Measurements from ENCODE around the gene MEIS1.

The MEIS1 gene

GRCh38 chr2:66508484-66509071, 73.7 kb downstream of the MEIS1 start:
- H3K9ac ChIP-seq (ENCODE audit: low read length): no peak overlapping the region
- no peak overlapping the region for H3K4ac ChIP-seq (ENCODE audit: low read depth, low read length)
- DNase-seq: peak; percentile 4 to 10
- H3K4me2 ChIP-seq (ENCODE audit: low read length): peak overlapping the region; percentile 34
- peak overlapping the region; percentile 56 for H2BK5ac ChIP-seq (ENCODE audit: low read depth, low read length, poor library complexity)
- peak overlapping the region; percentile 41 for H3K14ac ChIP-seq (ENCODE audit: low read length)
- H3K79me2 ChIP-seq (ENCODE audit: control insufficient read depth, insufficient read depth, low read length, poor library complexity): peaks cover 2% of the 10 kb centered on the region
- H2BK12ac ChIP-seq (ENCODE audit: low read length): peak overlapping the region; percentile 3
- no peaks in the 10 kb centered on the region for H3K9me3 ChIP-seq (ENCODE audit: insufficient read depth, low read depth, low read length)
- peaks cover 21% of the 10 kb centered on the region for H3K79me1 ChIP-seq (ENCODE audit: low read length)
- peak overlapping the region; percentile 53 for H4K8ac ChIP-seq (ENCODE audit: low read depth, low read length)
- peak overlapping the region; percentile 91 for H4K91ac ChIP-seq (ENCODE audit: low read depth, low read length)
- H3K36me3 ChIP-seq (ENCODE audit: control insufficient read depth in 1 of 2, insufficient read depth in 2 of 2, low read length in 2 of 2): no peaks in the 10 kb centered on the region
- no CpG with 5 or more reads among the region's 17 CpGs for WGBS (ENCODE audit: extremely low coverage, insufficient coverage, insufficient read length)
- no peak overlapping the region for H2AFZ ChIP-seq (ENCODE audit: insufficient read depth, low read length, poor library complexity)
- no peaks in the 10 kb centered on the region for H3K27me3 ChIP-seq (ENCODE audit: insufficient read depth, low read length)
- no peak overlapping the region for H3K4me3 ChIP-seq (ENCODE audit: low read depth, low read length)
- H2AK5ac ChIP-seq (ENCODE audit: low read length): no peak overlapping the region
- H3K18ac ChIP-seq (ENCODE audit: low read length): peak overlapping the region; percentile 9
- no peak overlapping the region for H4K12ac ChIP-seq (ENCODE audit: low read depth, low read length)
- H3K4me1 ChIP-seq (ENCODE audit: control insufficient read depth in 1 of 2, insufficient read depth in 2 of 2, low read length in 2 of 2): peaks cover 8 to 22% of the 10 kb centered on the region in 2 experiments
- peak overlapping the region; percentile 98 for H3K27ac ChIP-seq (ENCODE audit: low read depth, low read length)
- peak overlapping the region; percentile 12 for H2BK120ac ChIP-seq (ENCODE audit: insufficient read depth, low read length, poor library complexity)
- H3K23ac ChIP-seq (ENCODE audit: low read length): no peak overlapping the region

GRCh38 chr2:66509326-66509811, 74.4 kb downstream of the MEIS1 start:
- Histone ChIP-seq H2AFZ (ENCODE audit: insufficient read depth, low read length, poor library complexity) (no peak overlapping the region), H2BK120ac (ENCODE audit: insufficient read depth, low read length, poor library complexity) (no peak overlapping the region), H3K4me3 (ENCODE audit: low read depth, low read length) (no peak overlapping the region), H3K27me3 (ENCODE audit: insufficient read depth, low read length) (no peaks in the 10 kb centered on the region), H3K4ac (ENCODE audit: low read depth, low read length) (no peak overlapping the region), H3K4me1 (ENCODE audit: control insufficient read depth in 1 of 2, insufficient read depth in 2 of 2, low read length in 2 of 2) (peaks cover 8 to 22% of the 10 kb centered on the region in 2 experiments), H3K4me2 (ENCODE audit: low read length) (no peak overlapping the region), H3K79me1 (ENCODE audit: low read length) (peaks cover 21% of the 10 kb centered on the region), H4K91ac (ENCODE audit: low read depth, low read length) (no peak overlapping the region), H3K79me2 (ENCODE audit: control insufficient read depth, insufficient read depth, low read length, poor library complexity) (peaks cover 2% of the 10 kb centered on the region), H3K14ac (ENCODE audit: low read length) (no peak overlapping the region), H2BK12ac (ENCODE audit: low read length) (no peak overlapping the region), H3K9ac (ENCODE audit: low read length) (no peak overlapping the region), H2BK5ac (ENCODE audit: low read depth, low read length, poor library complexity) (no peak overlapping the region), H3K9me3 (ENCODE audit: insufficient read depth, low read depth, low read length) (no peaks in the 10 kb centered on the region), H3K23ac (ENCODE audit: low read length) (no peak overlapping the region), H2AK5ac (ENCODE audit: low read length) (no peak overlapping the region), H3K18ac (ENCODE audit: low read length) (no peak overlapping the region), H4K12ac (ENCODE audit: low read depth, low read length) (no peak overlapping the region), H3K36me3 (ENCODE audit: control insufficient read depth in 1 of 2, insufficient read depth in 2 of 2, low read length in 2 of 2) (peaks cover 0 to 1% of the 10 kb centered on the region in 2 experiments), H4K8ac (ENCODE audit: low read depth, low read length) (no peak overlapping the region), H3K27ac (ENCODE audit: low read depth, low read length) (peak overlapping the region; percentile 98)
- WGBS (ENCODE audit: extremely low coverage, insufficient coverage, insufficient read length): no CpG with 5 or more reads among the region's 1 CpG
- peak; percentile 88 to 97 for DNase-seq

DNA sequence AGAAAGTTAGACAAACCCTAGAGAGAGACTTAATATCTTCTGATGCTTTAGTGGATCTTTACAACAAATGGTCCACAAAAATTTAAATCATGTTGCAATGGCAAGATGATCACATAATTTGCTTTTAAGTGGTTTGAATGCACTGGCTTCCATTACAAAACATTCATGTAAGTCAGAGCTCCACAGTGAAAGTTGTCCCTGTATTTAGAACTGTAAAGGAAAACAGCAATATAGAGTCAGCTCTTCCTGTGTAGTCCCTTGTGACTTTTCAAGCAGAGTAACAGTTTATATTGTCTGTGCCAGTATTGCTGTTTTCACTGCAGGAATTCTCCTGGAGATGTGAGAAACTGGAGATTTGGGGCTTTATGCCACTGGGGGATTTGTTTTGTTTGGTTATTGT, 77.7 kb downstream of the MEIS1 start:
- no peak overlapping the region for H4K8ac ChIP-seq (ENCODE audit: low read depth, low read length)
- H2BK120ac ChIP-seq (ENCODE audit: insufficient read depth, low read length, poor library complexity): no peak overlapping the region
- H3K79me1 ChIP-seq (ENCODE audit: low read length): peaks cover 17% of the 10 kb centered on the region
- no peak overlapping the region for H3K23ac ChIP-seq (ENCODE audit: low read length)
- no peak overlapping the region for H3K4me3 ChIP-seq (ENCODE audit: low read depth, low read length)
- H3K27me3 ChIP-seq (ENCODE audit: insufficient read depth, low read length): no peaks in the 10 kb centered on the region
- H3K9ac ChIP-seq (ENCODE audit: low read length): no peak overlapping the region
- no peak overlapping the region for H4K12ac ChIP-seq (ENCODE audit: low read depth, low read length)
- peaks cover 0 to 4% of the 10 kb centered on the region in 2 experiments for H3K36me3 ChIP-seq (ENCODE audit: control insufficient read depth in 1 of 2, insufficient read depth in 2 of 2, low read length in 2 of 2)
- no peak overlapping the region for H2AFZ ChIP-seq (ENCODE audit: insufficient read depth, low read length, poor library complexity)
- H3K14ac ChIP-seq (ENCODE audit: low read length): no peak overlapping the region
- no peak overlapping the region for H3K27ac ChIP-seq (ENCODE audit: low read depth, low read length)
- H2AK5ac ChIP-seq (ENCODE audit: low read length): no peak overlapping the region
- H2BK12ac ChIP-seq (ENCODE audit: low read length): no peak overlapping the region
- no peak for DNase-seq
- no peak overlapping the region for H3K4me2 ChIP-seq (ENCODE audit: low read length)
- no peaks in the 10 kb centered on the region for H3K9me3 ChIP-seq (ENCODE audit: insufficient read depth, low read depth, low read length)
- H3K4ac ChIP-seq (ENCODE audit: low read depth, low read length): no peak overlapping the region
- H4K91ac ChIP-seq (ENCODE audit: low read depth, low read length): no peak overlapping the region
- H3K79me2 ChIP-seq (ENCODE audit: control insufficient read depth, insufficient read depth, low read length, poor library complexity): peaks cover 2% of the 10 kb centered on the region
- H2BK5ac ChIP-seq (ENCODE audit: low read depth, low read length, poor library complexity): no peak overlapping the region
- H3K4me1 ChIP-seq (ENCODE audit: control insufficient read depth in 1 of 2, insufficient read depth in 2 of 2, low read length in 2 of 2): peaks cover 5 to 12% of the 10 kb centered on the region in 2 experiments
- H3K18ac ChIP-seq (ENCODE audit: low read length): no peak overlapping the region

GRCh38 chr2:66515743-66516142, 80.8 kb downstream of the MEIS1 start:
- H2AK5ac ChIP-seq (ENCODE audit: low read length): no peak overlapping the region
- no peak overlapping the region for H3K4me2 ChIP-seq (ENCODE audit: low read length)
- no peak for DNase-seq
- H3K18ac ChIP-seq (ENCODE audit: low read length): no peak overlapping the region
- no peaks in the 10 kb centered on the region for H3K79me2 ChIP-seq (ENCODE audit: control insufficient read depth, insufficient read depth, low read length, poor library complexity)
- H3K14ac ChIP-seq (ENCODE audit: low read length): no peak overlapping the region
- no peaks in the 10 kb centered on the region for H3K27me3 ChIP-seq (ENCODE audit: insufficient read depth, low read length)
- H3K4me3 ChIP-seq (ENCODE audit: low read depth, low read length): no peak overlapping the region
- H4K91ac ChIP-seq (ENCODE audit: low read depth, low read length): no peak overlapping the region
- H2BK5ac ChIP-seq (ENCODE audit: low read depth, low read length, poor library complexity): no peak overlapping the region
- H3K9me3 ChIP-seq (ENCODE audit: insufficient read depth, low read depth, low read length): no peaks in the 10 kb centered on the region
- H4K8ac ChIP-seq (ENCODE audit: low read depth, low read length): no peak overlapping the region
- H4K12ac ChIP-seq (ENCODE audit: low read depth, low read length): no peak overlapping the region
- WGBS (ENCODE audit: extremely low coverage, insufficient coverage, insufficient read length): no CpG with 5 or more reads among the region's 2 CpGs
- no peak overlapping the region for H3K4ac ChIP-seq (ENCODE audit: low read depth, low read length)
- H3K27ac ChIP-seq (ENCODE audit: low read depth, low read length): no peak overlapping the region
- no peak overlapping the region for H2BK120ac ChIP-seq (ENCODE audit: insufficient read depth, low read length, poor library complexity)
- H2BK12ac ChIP-seq (ENCODE audit: low read length): no peak overlapping the region
- H2AFZ ChIP-seq (ENCODE audit: insufficient read depth, low read length, poor library complexity): no peak overlapping the region
- peaks cover 0 to 2% of the 10 kb centered on the region in 2 experiments for H3K4me1 ChIP-seq (ENCODE audit: control insufficient read depth in 1 of 2, insufficient read depth in 2 of 2, low read length in 2 of 2)
- H3K36me3 ChIP-seq (ENCODE audit: control insufficient read depth in 1 of 2, insufficient read depth in 2 of 2, low read length in 2 of 2): peaks cover 1 to 6% of the 10 kb centered on the region in 2 experiments
- H3K23ac ChIP-seq (ENCODE audit: low read length): no peak overlapping the region
- H3K9ac ChIP-seq (ENCODE audit: low read length): no peak overlapping the region
- H3K79me1 ChIP-seq (ENCODE audit: low read length): peaks cover 2% of the 10 kb centered on the region
